ENCODE results near the gene OR10A3.

The OR10A3 gene

DNA sequence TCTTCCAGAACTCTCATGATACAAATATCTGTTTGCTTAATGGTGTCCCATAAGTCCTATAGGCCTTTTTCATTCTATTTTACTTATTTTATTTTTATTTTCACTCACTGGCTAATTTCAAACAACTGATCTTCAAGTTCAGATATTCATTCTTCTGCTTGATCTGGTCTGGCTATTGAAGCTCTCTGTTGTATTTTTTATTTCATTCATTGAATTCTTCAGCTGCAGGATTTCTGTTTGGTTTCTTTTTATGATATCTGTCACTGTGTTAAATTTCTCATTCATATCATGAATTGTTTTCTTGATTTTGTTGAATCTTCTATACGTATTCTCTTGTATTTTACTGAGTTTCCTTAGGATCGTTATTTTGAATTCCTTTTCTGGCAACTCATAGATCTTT lies 2.6 kb upstream of the OR10A3 start:
- Histone ChIP-seq H3K27ac (no peak overlapping the region), H3K4me3 (no peak overlapping the region), H3K4me1 (no peaks in the 10 kb centered on the region), H3K27me3 (no peaks in the 10 kb centered on the region), H3K9me3 (peaks cover 26% of the 10 kb centered on the region), H3K9ac (no peak overlapping the region), H4K20me1 (no peaks in the 10 kb centered on the region), H3K4me2 (no peak overlapping the region), H3K36me3 (no peaks in the 10 kb centered on the region)
- TF ChIP-seq Cebpa-rat (IDR thresholded peaks at IDR 0.05) = no peak

DNA sequence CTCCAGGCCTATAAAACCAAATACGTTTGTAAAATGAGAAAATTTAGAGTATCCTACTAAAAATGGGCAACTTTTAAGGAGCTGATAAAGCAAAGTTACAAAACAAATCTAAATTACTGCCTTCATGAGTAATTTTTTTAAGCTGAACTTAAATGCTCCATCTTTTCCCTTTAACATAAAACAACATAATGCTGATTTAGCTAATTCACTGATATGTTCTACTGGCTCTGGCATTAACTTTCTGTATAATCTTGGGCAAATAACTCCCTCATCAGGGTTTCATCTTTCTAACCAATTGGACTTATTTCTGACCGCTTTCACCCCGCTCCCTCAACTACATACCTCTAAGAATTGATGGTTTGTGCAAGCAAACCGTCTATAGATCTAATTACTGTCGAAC lies 362 bp downstream of the OR10A3 start:
- Histone ChIP-seq H3K36me3 (no peaks in the 10 kb centered on the region), H3K27me3 (no peaks in the 10 kb centered on the region), H3K9ac (no peak overlapping the region), H3K27ac (no peak overlapping the region), H3K9me3 (peaks cover 26% of the 10 kb centered on the region), H3K4me2 (no peak overlapping the region), H4K20me1 (no peaks in the 10 kb centered on the region), H3K4me3 (no peak overlapping the region), H3K4me1 (no peaks in the 10 kb centered on the region)
- TF ChIP-seq Cebpa-rat (IDR thresholded peaks at IDR 0.05) = no peak

DNA sequence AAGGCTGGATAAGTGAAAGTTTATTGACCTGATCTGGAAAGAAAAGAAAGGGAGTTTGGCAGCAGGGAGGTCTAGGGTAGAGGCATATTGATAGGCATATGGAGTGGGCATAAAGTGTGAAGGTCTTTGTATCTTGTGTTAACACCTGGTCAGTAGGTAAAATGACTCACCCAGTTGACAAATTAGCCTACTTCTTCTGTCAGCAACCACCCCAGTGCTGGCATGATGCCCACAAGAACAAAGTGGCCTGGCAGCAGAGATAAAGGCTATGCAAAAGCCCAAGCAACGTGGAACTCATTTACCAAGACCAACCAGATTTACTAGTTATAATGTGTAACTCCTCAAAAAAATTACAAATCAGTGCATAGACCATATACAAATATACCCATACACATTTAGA lies 4.9 kb downstream of the OR10A3 start:
- Histone ChIP-seq H3K4me1 (no peaks in the 10 kb centered on the region), H3K9me3 (no peaks in the 10 kb centered on the region), H3K36me3 (no peaks in the 10 kb centered on the region), H4K20me1 (no peaks in the 10 kb centered on the region), H3K9ac (no peak overlapping the region), H3K4me3 (no peak overlapping the region), H3K27me3 (no peaks in the 10 kb centered on the region), H3K27ac (no peak overlapping the region), H3K4me2 (no peak overlapping the region)
- TF ChIP-seq Cebpa-rat (IDR thresholded peaks at IDR 0.05) = no peak

DNA sequence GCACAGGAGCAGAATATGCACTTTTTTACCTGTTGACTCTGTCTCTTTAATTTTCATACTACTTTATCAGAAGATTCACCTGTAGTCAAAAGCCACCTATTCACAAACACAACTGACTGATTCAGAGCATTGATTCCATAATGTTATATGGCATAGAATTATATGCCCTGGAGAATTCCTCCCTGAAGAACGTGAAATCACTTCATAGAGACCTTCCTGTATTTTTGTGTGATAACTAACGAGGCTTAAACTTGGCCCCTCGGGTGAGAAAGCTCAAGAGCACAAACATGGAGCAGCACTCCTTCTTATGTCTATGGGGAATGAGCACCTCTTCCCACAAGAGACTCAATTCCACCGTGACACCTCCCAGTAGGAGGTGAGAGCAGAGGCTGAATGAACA lies 10.3 kb downstream of the OR10A3 start, which contains the start of gene OR10A6:
Gene OR10A6 (minus strand): TSS at position 101 of the 400 bp plus-strand sequence. CDS start 2,606 bp downstream, outside the sequence.
- Histone ChIP-seq H3K4me2 (no peak within 1 kb of the TSS), H3K4me1 (no peaks in the 10 kb centered on the region), H3K27ac (no peak within 1 kb of the TSS), H4K20me1 (no peaks in the 10 kb centered on the region), H3K9ac (no peak within 1 kb of the TSS), H3K27me3 (no peaks in the 10 kb centered on the region), H3K36me3 (no peaks in the 10 kb centered on the region), H3K4me3 (no peak within 1 kb of the TSS), H3K9me3 (peaks cover 3% of the 10 kb centered on the region)
- no peak for TF ChIP-seq Cebpa-rat (IDR thresholded peaks at IDR 0.05)

DNA sequence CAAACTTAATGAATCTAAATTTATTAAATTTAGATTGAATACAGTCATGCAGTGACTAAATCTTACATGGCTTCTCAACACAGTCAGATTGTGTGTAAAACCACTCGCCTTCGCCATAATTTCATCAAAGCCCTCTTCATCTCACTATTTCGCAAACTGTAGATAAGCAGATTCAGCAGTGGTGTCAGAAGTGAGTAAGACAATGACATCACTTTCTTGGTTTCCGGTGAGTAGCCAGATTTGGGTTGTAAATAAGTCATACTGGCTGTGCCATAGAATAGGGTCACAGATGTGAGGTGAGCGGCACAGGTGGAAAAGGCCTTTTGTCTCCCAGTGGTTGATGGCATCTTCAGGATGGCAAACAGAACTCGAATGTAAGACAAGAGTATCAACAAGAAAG lies 13.9 kb downstream of the OR10A3 start:
- no peaks in the 10 kb centered on the region for H3K36me3 ChIP-seq
- no peaks in the 10 kb centered on the region for H3K4me1 ChIP-seq
- no peaks in the 10 kb centered on the region for H4K20me1 ChIP-seq
- TF ChIP-seq Cebpa-rat (IDR thresholded peaks at IDR 0.05) = no peak
- no peak overlapping the region for H3K27ac ChIP-seq
- H3K4me2 ChIP-seq = no peak overlapping the region
- peaks cover 10% of the 10 kb centered on the region for H3K9me3 ChIP-seq
- H3K9ac ChIP-seq = no peak overlapping the region
- H3K4me3 ChIP-seq = no peak overlapping the region
- H3K27me3 ChIP-seq = no peaks in the 10 kb centered on the region

DNA sequence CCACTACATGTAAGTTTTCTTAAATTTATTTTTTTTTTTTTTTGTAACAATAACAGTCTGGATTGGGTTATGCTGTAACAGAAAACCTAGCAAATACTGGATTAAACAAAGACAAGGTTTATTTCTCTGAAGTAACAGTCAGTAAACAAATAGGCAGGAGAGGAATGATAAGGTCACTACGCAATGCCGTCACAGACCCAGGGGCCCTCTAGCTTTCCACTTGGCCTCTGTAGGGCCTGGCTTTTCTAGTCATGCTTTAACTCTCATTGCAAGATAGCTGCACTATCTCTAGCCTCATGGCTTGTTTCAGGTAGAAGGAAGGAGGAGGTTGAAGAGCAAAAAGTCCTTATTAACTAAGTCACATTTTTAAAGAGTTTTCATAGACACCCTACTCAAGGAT lies 17.0 kb downstream of the OR10A3 start:
- Histone ChIP-seq H3K9ac (no peak overlapping the region), H3K36me3 (no peaks in the 10 kb centered on the region), H3K27me3 (no peaks in the 10 kb centered on the region), H3K27ac (no peak overlapping the region), H3K4me2 (no peak overlapping the region), H3K9me3 (peaks cover 10% of the 10 kb centered on the region), H3K4me1 (no peaks in the 10 kb centered on the region), H4K20me1 (no peaks in the 10 kb centered on the region), H3K4me3 (no peak overlapping the region)
- TF ChIP-seq Cebpa-rat (IDR thresholded peaks at IDR 0.05) = no peak

DNA sequence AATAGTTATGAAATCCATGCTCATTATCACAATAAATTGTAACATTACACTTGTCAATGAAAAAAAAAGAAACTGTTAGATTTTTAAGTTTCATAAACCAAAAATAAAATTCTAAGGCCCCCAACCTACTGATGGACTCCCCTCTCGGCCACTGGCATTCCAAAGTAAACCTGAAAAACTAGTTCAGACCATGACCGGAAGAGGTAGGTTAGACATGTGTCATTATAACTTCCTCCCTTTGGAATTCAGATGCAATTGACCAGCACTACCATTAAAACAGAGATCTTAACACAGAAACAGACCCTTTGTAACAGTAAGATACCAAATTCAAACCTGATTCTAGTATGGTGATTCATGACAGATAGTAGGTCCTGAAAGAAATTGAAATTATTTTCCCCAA lies 23.4 kb downstream of the OR10A3 start:
- H3K27me3 ChIP-seq = no peaks in the 10 kb centered on the region
- H3K4me2 ChIP-seq = no peak overlapping the region
- no peaks in the 10 kb centered on the region for H3K4me1 ChIP-seq
- H3K27ac ChIP-seq = no peak overlapping the region
- H3K9me3 ChIP-seq = no peaks in the 10 kb centered on the region
- TF ChIP-seq Cebpa-rat (IDR thresholded peaks at IDR 0.05) = no peak
- H4K20me1 ChIP-seq = no peaks in the 10 kb centered on the region
- H3K9ac ChIP-seq = no peak overlapping the region
- H3K4me3 ChIP-seq = no peak overlapping the region
- no peaks in the 10 kb centered on the region for H3K36me3 ChIP-seq

DNA sequence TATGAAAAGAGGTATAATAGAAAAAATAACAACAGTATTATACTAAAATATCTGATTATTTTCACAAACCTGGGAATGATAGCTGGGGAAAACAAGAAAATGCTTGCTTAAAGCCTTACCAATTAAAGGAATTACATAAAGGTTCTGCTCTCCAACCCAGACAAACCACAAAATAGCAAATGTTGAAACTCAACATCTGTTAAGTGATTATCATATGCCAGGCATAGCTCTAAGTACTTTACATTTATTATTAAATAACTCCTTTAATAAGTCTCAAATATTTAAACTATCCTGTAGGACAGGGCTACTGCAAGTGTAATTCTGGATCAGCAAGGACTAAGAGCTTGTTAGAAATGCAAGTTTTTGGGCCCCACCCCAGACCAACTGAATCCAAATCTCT lies 30.5 kb downstream of the OR10A3 start:
- H3K9ac ChIP-seq = no peak overlapping the region
- H4K20me1 ChIP-seq = no peaks in the 10 kb centered on the region
- no peak overlapping the region for H3K4me3 ChIP-seq
- no peak overlapping the region for H3K27ac ChIP-seq
- H3K9me3 ChIP-seq = no peaks in the 10 kb centered on the region
- no peaks in the 10 kb centered on the region for H3K4me1 ChIP-seq
- H3K36me3 ChIP-seq = no peaks in the 10 kb centered on the region
- no peak overlapping the region for H3K4me2 ChIP-seq
- no peaks in the 10 kb centered on the region for H3K27me3 ChIP-seq
- no peak for TF ChIP-seq Cebpa-rat (IDR thresholded peaks at IDR 0.05)

DNA sequence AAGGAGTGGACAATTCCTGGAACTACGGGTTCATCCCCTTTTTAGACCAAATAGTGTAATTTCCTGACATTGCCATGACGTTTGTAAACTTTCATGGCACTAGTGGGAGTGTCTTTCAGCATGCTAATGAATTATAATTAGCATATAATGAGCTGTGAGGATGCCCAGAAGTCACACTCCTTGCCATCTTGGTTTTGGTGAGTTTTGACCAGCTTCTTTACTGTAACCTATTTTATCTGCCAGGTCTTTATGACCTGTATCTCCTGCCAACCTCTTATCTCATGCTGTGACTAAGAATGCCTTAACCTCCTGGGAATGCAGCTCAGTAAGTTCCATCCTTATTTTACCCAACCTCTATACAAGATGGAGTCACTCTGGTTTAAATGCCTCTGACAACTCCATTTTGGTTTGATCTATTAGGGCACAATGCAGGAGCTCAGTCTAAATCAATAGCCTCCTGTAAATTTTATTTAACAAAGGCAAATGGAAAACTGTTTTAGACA lies 31.2 kb downstream of the OR10A3 start:
- H3K27ac ChIP-seq = no peak overlapping the region
- H3K4me3 ChIP-seq = no peak overlapping the region
- H3K4me2 ChIP-seq = no peak overlapping the region
- no peaks in the 10 kb centered on the region for H4K20me1 ChIP-seq
- TF ChIP-seq Cebpa-rat (IDR thresholded peaks at IDR 0.05) = no peak
- no peaks in the 10 kb centered on the region for H3K36me3 ChIP-seq
- no peaks in the 10 kb centered on the region for H3K27me3 ChIP-seq
- H3K9ac ChIP-seq = no peak overlapping the region
- no peaks in the 10 kb centered on the region for H3K9me3 ChIP-seq
- H3K4me1 ChIP-seq = no peaks in the 10 kb centered on the region

DNA sequence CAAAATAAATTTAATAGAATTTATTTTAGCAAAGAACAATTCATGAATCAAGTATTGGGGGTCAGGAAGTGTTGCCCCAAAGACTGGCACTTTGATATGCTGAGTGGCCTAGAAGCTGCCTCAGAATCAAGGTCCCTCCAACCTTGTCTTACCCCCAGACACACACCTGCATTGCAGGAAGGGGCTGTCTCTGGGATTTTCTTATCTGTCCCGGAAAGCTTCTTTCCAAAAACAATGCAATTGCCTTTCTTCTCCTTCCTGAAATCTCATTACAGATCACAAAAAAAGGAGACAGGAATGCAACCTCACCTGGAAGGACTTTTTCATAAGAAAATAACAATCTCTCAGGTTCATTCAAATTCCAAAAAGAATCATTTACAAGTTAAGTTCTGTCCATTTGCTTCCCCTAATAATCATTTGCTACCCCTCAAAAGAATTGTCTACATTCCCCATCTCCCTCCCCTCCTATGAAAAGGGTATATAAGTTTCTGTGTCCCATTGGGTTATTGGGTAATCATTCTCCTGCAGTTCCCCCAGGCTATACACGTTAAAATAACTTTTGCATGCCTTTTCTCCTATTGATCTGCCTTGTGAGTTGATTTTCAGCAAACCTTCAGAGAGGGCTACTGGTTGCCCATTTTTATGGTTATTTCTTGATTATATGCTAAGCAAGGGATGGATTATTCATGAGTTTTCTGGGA lies 31.8 kb downstream of the OR10A3 start:
- H3K36me3 ChIP-seq = no peaks in the 10 kb centered on the region
- no peaks in the 10 kb centered on the region for H3K27me3 ChIP-seq
- TF ChIP-seq Cebpa-rat (IDR thresholded peaks at IDR 0.05) = no peak
- no peaks in the 10 kb centered on the region for H3K4me1 ChIP-seq
- no peak overlapping the region for H3K4me3 ChIP-seq
- no peak overlapping the region for H3K4me2 ChIP-seq
- no peak overlapping the region for H3K9ac ChIP-seq
- H4K20me1 ChIP-seq = no peaks in the 10 kb centered on the region
- H3K9me3 ChIP-seq = no peaks in the 10 kb centered on the region
- H3K27ac ChIP-seq = no peak overlapping the region

DNA sequence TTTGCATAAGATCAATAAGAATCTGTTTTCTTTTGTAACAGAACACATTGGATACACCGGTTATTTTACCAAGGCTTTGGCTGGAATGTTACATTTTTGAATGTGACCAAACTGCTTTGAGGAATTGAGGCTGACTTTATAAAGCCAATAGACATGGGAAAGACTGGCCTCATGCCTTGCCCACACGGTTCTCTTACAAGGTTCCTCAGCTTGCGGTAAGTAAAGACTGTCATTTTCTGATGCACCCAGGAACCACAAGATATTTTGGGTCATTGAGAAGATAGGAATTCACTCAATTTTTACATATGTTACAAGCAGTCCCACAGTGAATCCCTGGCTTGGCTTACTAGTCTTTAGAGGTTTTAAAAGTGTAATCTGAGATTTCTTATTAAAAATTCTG lies 34.4 kb downstream of the OR10A3 start:
- no peaks in the 10 kb centered on the region for H4K20me1 ChIP-seq
- H3K4me2 ChIP-seq = no peak overlapping the region
- H3K27ac ChIP-seq = no peak overlapping the region

More for the DNA sequence above, 34.4 kb downstream of the OR10A3 start:
- no peaks in the 10 kb centered on the region for H3K27me3 ChIP-seq
- no peak overlapping the region for H3K9ac ChIP-seq
- no peak overlapping the region for H3K4me3 ChIP-seq
- no peaks in the 10 kb centered on the region for H3K9me3 ChIP-seq
- TF ChIP-seq Cebpa-rat (IDR thresholded peaks at IDR 0.05) = no peak
- no peaks in the 10 kb centered on the region for H3K4me1 ChIP-seq
- no peaks in the 10 kb centered on the region for H3K36me3 ChIP-seq

All from BLaER1 (cell line).